K562 (cell line): ENCODE results near the gene OR2H2. TPM values are rescaled to one million over a fixed set of nuclear protein-coding genes. Genes with fewer than 3 reads are reported as not detected.

ENCODE experiments used
- ATAC-seq: fragments of 200-7000 bp; cut with Tn5 transposase; 3 replicates; pipeline ENCODE4 v1.9.1; 2020; ENCODE audit warnings: moderate library complexity
- BruUV-seq: library from RNA; stranded (reverse); fragments of 400-500 nt; replicated peaks from 2 replicates; lab custom pipeline; 2021; lab: Mats Ljungman, UMichigan
- CTCF ChIA-PET: fragments of 300-600 bp; formaldehyde crosslinking; extraction: SDS; loops from one replicate; lab custom pipeline; 2021; ENCODE audit warnings: low intra/inter-chr PET ratio; lab: Yijun Ruan, JAX
- POLR2A ChIA-PET: fragments of 300-600, 350-650 bp; sonication (Branson Sonifier 250); formaldehyde crosslinking; extraction: SDS; loops from one replicate; lab custom pipeline; 2021; ENCODE audit warnings: antibody characterized with exemption, inconsistent platforms; lab: Yijun Ruan, JAX
- DNase-seq, 4 experiments: peaks; one replicate each; pipeline versions ENCODE4 v3.0.0 to v3.0.0-alpha.2; 2011 to 2018; ENCODE audit warnings: low spot score in 3 of 4, mixed read lengths in 3 of 4; ENCODE audit errors: extremely low read depth in 1 of 4
- FAIRE-seq: peaks from 2 replicates; lab custom pipeline; 2011; peaks lifted over from hg19 to GRCh38; lab: Jason Lieb, UNC
- H2AFZ ChIP-seq: 2 replicates; pipeline ENCODE4 v1.6.0; 2011; ENCODE audit warnings: low read depth, low read length, control low read depth, inconsistent platforms
- H3K27ac ChIP-seq: fragments of 200-600 bp; 3 replicates; pipeline ENCODE4 v1.8.0; 2011; ENCODE audit warnings: low read depth, mild to moderate bottlenecking, control low read depth, inconsistent platforms, low read length, moderate library complexity, mixed read lengths; ENCODE audit errors: extremely low read depth
- H3K27me3 ChIP-seq, 2 experiments: fragments of 300-600 bp in 1 of 2; 2 replicates in 1 of 2; 3 replicates in 1 of 2; pipeline versions ENCODE4 v1.6.0 to v1.8.0; 2011; ENCODE audit warnings: inconsistent platforms in 2 of 2, low read length in 2 of 2, mild to moderate bottlenecking in 1 of 2, mixed read lengths in 1 of 2, moderate library complexity in 1 of 2; ENCODE audit not compliant: control insufficient read depth in 2 of 2, insufficient read depth in 2 of 2
- H3K36me3 ChIP-seq: fragments of 300-600 bp; 3 replicates; pipeline ENCODE4 v1.8.0; 2011; ENCODE audit warnings: mild to moderate bottlenecking, low read length, inconsistent platforms; ENCODE audit not compliant: control insufficient read depth, insufficient read depth
- H3K4me1 ChIP-seq, 2 experiments: fragments of 200-600 bp in 1 of 2; replicated peaks in 1 of 2; 2 replicates in 1 of 2; 3 replicates in 1 of 2; pipeline versions ENCODE4 v1.5.1 to v1.8.0; 2011; ENCODE audit warnings: inconsistent platforms in 2 of 2, low read length in 2 of 2, mild to moderate bottlenecking in 1 of 2, mixed read lengths in 1 of 2, moderate library complexity in 1 of 2; ENCODE audit not compliant: control insufficient read depth in 2 of 2, insufficient read depth in 2 of 2
- H3K4me2 ChIP-seq: 2 replicates; pipeline ENCODE4 v1.6.1; 2011; ENCODE audit warnings: low read length, control low read depth, inconsistent platforms, mixed read lengths; ENCODE audit not compliant: insufficient read depth
- H3K4me3 ChIP-seq: fragments of 200-600 bp; sonication (generic), shearing (Covaris generic); 2 replicates; pipeline ENCODE4 v1.5.1; 2016; ENCODE audit warnings: control low read depth, inconsistent platforms
- H3K79me2 ChIP-seq: fragments of 200-600 bp; 3 replicates; pipeline ENCODE4 v1.8.0; 2011; ENCODE audit warnings: low read length, inconsistent platforms; ENCODE audit not compliant: control insufficient read depth, insufficient read depth
- H3K9ac ChIP-seq, 2 experiments: 2 replicates each; pipeline versions ENCODE4 v1.6.0 to v1.6.1; 2011; ENCODE audit warnings: low read depth in 2 of 2, low read length in 2 of 2, control low read depth in 1 of 2, inconsistent platforms in 1 of 2, mild to moderate bottlenecking in 1 of 2, mixed read lengths in 1 of 2; ENCODE audit not compliant: insufficient read depth in 1 of 2
- H3K9me1 ChIP-seq: one replicate; pipeline ENCODE4 v1.6.0; 2011; ENCODE audit warnings: inconsistent platforms, mild to moderate bottlenecking, low read length, moderate library complexity; ENCODE audit not compliant: control insufficient read depth, insufficient read depth
- H3K9me3 ChIP-seq: replicated peaks from 2 replicates; pipeline ENCODE4 v1.5.1; 2011; ENCODE audit warnings: low read depth, low read length, inconsistent platforms; ENCODE audit not compliant: control insufficient read depth, insufficient read depth
- H4K20me1 ChIP-seq: replicated peaks from 2 replicates; pipeline ENCODE4 v1.6.1; 2011; ENCODE audit warnings: low read length, inconsistent platforms, mixed read lengths; ENCODE audit not compliant: control insufficient read depth, insufficient read depth
- FOXJ2 ChIP-seq: fragments of 200-800 bp; sonication (Bioruptor generic); IDR thresholded peaks from 2 replicates; pipeline ENCODE4 v1.6.1; 2016; ENCODE audit warnings: missing genetic modification characterization, missing compliant biosample characterization
- GATA2 ChIP-seq: sonication (generic); formaldehyde crosslinking; IDR thresholded peaks from 2 replicates; pipeline ENCODE4 v1.4.0; 2020; ENCODE audit warnings: mild to moderate bottlenecking, missing genetic modification reagents
- MCM3 ChIP-seq: fragments of 450-650 bp; IDR thresholded peaks from 2 replicates; pipeline ENCODE4 v1.6.1; 2016
- MCM7 ChIP-seq, 2 experiments: fragments of 450-650 bp; IDR thresholded peaks; 2 replicates each; pipeline ENCODE4 v1.6.1; 2016 to 2018
- SMAD4 ChIP-seq: fragments of 250-450 bp; sonication (Bioruptor Pico); conservative IDR thresholded peaks from 2 replicates; pipeline ENCODE4 v1.8.0; 2021; ENCODE audit warnings: inconsistent platforms, mild to moderate bottlenecking, moderate library complexity
- SREBF2 ChIP-seq: sonication (generic); formaldehyde crosslinking; IDR thresholded peaks from 2 replicates; pipeline ENCODE4 v1.4.0; 2020; ENCODE audit warnings: mild to moderate bottlenecking, missing genetic modification reagents
- ZFP91 ChIP-seq: sonication (generic); formaldehyde crosslinking; IDR thresholded peaks from 2 replicates; pipeline ENCODE4 v1.8.0; 2022; ENCODE audit warnings: mild to moderate bottlenecking, missing genetic modification reagents
- ZNF253 ChIP-seq: fragments of 250-450 bp; sonication (Bioruptor Pico); conservative IDR thresholded peaks from 2 replicates; pipeline ENCODE4 v1.6.1; 2021; ENCODE audit warnings: mild to moderate bottlenecking
- ZNF347 ChIP-seq: fragments of 450-650 bp; formaldehyde crosslinking; IDR thresholded peaks from 2 replicates; pipeline ENCODE4 v1.4.0; 2020; ENCODE audit warnings: low read depth, mild to moderate bottlenecking, moderate library complexity
- ZNF696 ChIP-seq: fragments of 250-450 bp; sonication (Bioruptor Pico); conservative IDR thresholded peaks from 2 replicates; pipeline ENCODE4 v1.4.0; 2020; ENCODE audit warnings: mild to moderate bottlenecking, moderate library complexity
- WGBS: fragments of 100-300 bp; shearing (Covaris generic); methylation state at CpG from one replicate; pipeline ENCODE4 v1.1.6; 2016; ENCODE audit warnings: low coverage, mixed read lengths; ENCODE audit not compliant: insufficient coverage; ENCODE audit errors: missing lambda C conversion rate; 5-methylcytosine and 5-hydroxymethylcytosine counted together
- in situ Hi-C: fragments of 300-500 bp; cut with MboI; formaldehyde crosslinking; loops from 4 replicates; pipeline ENCODE4 v1.15.0; 2018; ENCODE audit warnings: inconsistent platforms, mixed read lengths
- intact Hi-C: fragments of 100-400 bp; cut with micrococcal nuclease; formaldehyde crosslinking; loops from 2 replicates; pipeline ENCODE4 v1.14.2; 2022
- polyA plus RNA-seq, 8 experiments: library from polyadenylated mRNA; depleted of rRNA in 4 of 8; stranded (reverse) in 5 of 8; unstranded in 3 of 8; fragments of >200 nt; fragmentation: Nextera tagmentation in 2 of 8; fragmentation: Illumina TruSeq in 1 of 8; extraction: Ambion mirVana in 2 of 8; extraction: Trizol in 1 of 8; gene quantifications; 2 replicates each; pipeline versions ENCODE4 v1.2.1 to v1.2.3, GENCODE V29; 2011 to 2014; ENCODE audit warnings: inconsistent platforms in 1 of 8, missing spikeins in 1 of 8
- total RNA-seq, 7 experiments: library from RNA; depleted of rRNA in 6 of 7; stranded (reverse); fragments of >200 nt in 6 of 7; fragmentation: Illumina TruSeq in 2 of 7; extraction: Trizol in 2 of 7; gene quantifications; 2 replicates each; pipeline versions ENCODE4 v1.2.1 to v1.2.3, GENCODE V29; 2011 to 2021; ENCODE audit warnings: low replicate concordance in 1 of 7

Gene OR2H2
- total and polyA plus RNA-seq, 9 of the 15 experiments (the other 6 are each of a cell fraction or from before 2014, with no cell fraction given): not detected

DNA sequence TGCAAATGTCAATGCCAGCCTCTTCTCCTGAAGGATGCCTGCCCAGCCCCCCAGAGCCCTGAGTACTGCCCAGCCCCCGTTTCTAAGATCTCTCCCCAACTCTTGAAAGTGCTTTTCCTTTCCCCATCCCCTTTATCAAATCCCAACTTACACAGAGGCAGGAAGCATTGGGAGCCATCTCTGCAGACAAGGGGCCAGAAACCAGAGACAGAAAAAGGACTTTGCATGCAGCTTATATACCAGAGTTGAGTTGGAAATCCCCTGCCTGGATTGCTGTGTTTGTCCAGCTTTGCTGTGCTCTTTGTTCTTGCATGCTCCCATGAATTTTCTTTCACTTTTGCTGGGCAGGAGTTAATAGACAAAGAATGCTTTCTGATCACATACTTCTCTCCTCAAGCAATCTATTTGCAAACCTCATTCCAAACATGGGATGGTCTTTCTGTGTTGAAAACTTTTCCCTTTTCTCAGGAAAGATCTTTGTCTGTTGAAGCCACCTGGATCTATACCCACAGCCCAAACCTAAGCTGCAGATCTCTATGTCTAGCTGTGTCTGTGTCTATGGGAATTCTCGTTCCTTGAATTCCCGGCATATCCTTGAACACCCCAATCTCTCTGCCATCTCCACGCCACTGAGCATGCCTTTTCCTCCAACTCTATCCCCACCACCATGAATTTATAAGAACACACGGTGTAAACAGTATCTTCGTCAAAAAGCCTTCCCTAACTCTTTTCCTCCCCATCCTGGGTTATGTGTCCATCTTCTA is 25.2 kb upstream of the OR2H2 start, which contains the start of gene UBD:
Gene UBD, minus strand, starts transcription at position 209 of the 764 bp plus-strand sequence. Its CDS starts 31 bp downstream, at position 178.
- DNase-seq (no peak), FAIRE-seq (no peak), ATAC-seq (no peak)
- H3K79me2 ChIP-seq: no peaks in the 10 kb centered on the region
- BruUV-seq: no TSS peak
- H3K9ac ChIP-seq: no peak within 1 kb of the TSS
- peak within 1 kb of the TSS; percentile 89 for H2AFZ ChIP-seq
- H3K4me1 ChIP-seq: no peaks in the 10 kb centered on the region; a peak in 1 of 5 replicates
- intact Hi-C loops (no loop called here), in situ Hi-C loops (no loop called here)
- TF ChIP-seq MCM3 (no peak), MCM7 (IDR thresholded peaks at IDR 0.05) (0 out of 4 replicates have a peak, but pooled peaks of 1 of the 2 experiments have one; percentile 63), ZNF347 (CRISPR knock-in tag) (no peak), ZNF696 (CRISPR knock-in tag) (no peak)
- WGBS: 2% methylated on average over 6 of the region's 6 CpGs
- no peaks in the 10 kb centered on the region for H3K9me1 ChIP-seq
- no peaks in the 10 kb centered on the region for H3K36me3 ChIP-seq
- H3K9me3 ChIP-seq: no peaks in the 10 kb centered on the region
- peak within 1 kb of the TSS; percentile 48 for H3K4me2 ChIP-seq
- ChIA-PET POLR2A (interaction anchor here (0.6 to 2.1 kb wide), 5 partner anchors 10 to 1030 kb away, joined by 3 to 8 read pairs (median 4); partner anchors contain the start of gene OR2J3), CTCF (no interaction called here)
- H3K4me3 ChIP-seq: no peak within 1 kb of the TSS
- no peaks in the 10 kb centered on the region for H4K20me1 ChIP-seq
- no peak within 1 kb of the TSS for H3K27ac ChIP-seq
- H3K27me3 ChIP-seq: peaks cover 17 to 30% of the 10 kb centered on the region in 2 experiments; a peak in 4 of 5 replicates

DNA sequence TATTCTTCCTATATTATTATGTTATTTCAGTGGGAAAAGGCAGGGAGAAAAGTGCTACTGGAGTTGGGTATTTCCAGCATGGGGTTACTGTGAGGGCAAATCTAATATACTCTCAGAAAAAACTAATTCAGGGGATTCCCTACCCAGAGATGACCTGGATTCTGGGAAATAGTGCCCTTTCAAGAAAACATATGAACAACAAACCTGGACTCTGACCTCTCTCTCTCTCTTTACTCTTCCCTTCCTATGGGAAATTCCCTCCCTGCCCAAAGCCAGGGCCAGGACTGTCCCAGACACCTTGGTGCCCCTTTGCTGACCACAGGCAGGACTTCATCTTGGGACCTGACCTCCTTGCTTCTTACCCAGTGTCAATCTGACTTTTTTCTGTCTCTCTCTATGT is 23.8 kb upstream of the OR2H2 start:
- H3K4me1 ChIP-seq: no peaks in the 10 kb centered on the region; a peak in 1 of 5 replicates
- H3K27ac ChIP-seq: no peak overlapping the region
- FAIRE-seq (no peak), DNase-seq (no peak), ATAC-seq (no peak)
- H3K36me3 ChIP-seq: no peaks in the 10 kb centered on the region
- intact Hi-C loops (no loop called here), in situ Hi-C loops (no loop called here)
- H4K20me1 ChIP-seq: no peaks in the 10 kb centered on the region
- H3K9me3 ChIP-seq: no peaks in the 10 kb centered on the region
- no TSS peak for BruUV-seq
- ChIA-PET POLR2A (no interaction called here), CTCF (no interaction called here)
- H2AFZ ChIP-seq: no peak overlapping the region
- H3K27me3 ChIP-seq: peaks cover 16 to 21% of the 10 kb centered on the region in 2 experiments; a peak in 4 of 5 replicates
- H3K4me3 ChIP-seq: no peak overlapping the region
- H3K4me2 ChIP-seq: no peak overlapping the region
- no peaks in the 10 kb centered on the region for H3K79me2 ChIP-seq
- no peak overlapping the region for H3K9ac ChIP-seq
- no peaks in the 10 kb centered on the region for H3K9me1 ChIP-seq
- TF ChIP-seq FOXJ2 (tag): no peak
- no peak for TF ChIP-seq ZNF253 (CRISPR knock-in tag)
- TF ChIP-seq GATA2 (CRISPR knock-in tag): no peak
- no peak for TF ChIP-seq SMAD4 (CRISPR knock-in tag)
- no peak for TF ChIP-seq ZFP91 (CRISPR knock-in tag)
- no peak for TF ChIP-seq SREBF2 (CRISPR knock-in tag)
